Measurements from ENCODE around the gene ZFP90. TPM values are rescaled to one million over a fixed set of nuclear protein-coding genes. Genes with fewer than 3 reads are reported as not detected.

The ZFP90 gene
- total RNA-seq, 1 donor from 2014 or later = 44.7 TPM

GRCh38 chr16:68592466-68593337 is 53.6 kb downstream of the ZFP90 start:
- no peak for DNase-seq (ENCODE audit: extremely low spot score, unreplicated experiment)
- peaks cover 9% of the 10 kb centered on the region for H3K36me3 Mint-ChIP-seq
- H3K4me1 Mint-ChIP-seq (ENCODE audit: unreplicated experiment) = peaks cover 4% of the 10 kb centered on the region
- peaks cover 5% of the 10 kb centered on the region for H3K9me3 Mint-ChIP-seq
- TF ChIP-seq, protein P1, sequence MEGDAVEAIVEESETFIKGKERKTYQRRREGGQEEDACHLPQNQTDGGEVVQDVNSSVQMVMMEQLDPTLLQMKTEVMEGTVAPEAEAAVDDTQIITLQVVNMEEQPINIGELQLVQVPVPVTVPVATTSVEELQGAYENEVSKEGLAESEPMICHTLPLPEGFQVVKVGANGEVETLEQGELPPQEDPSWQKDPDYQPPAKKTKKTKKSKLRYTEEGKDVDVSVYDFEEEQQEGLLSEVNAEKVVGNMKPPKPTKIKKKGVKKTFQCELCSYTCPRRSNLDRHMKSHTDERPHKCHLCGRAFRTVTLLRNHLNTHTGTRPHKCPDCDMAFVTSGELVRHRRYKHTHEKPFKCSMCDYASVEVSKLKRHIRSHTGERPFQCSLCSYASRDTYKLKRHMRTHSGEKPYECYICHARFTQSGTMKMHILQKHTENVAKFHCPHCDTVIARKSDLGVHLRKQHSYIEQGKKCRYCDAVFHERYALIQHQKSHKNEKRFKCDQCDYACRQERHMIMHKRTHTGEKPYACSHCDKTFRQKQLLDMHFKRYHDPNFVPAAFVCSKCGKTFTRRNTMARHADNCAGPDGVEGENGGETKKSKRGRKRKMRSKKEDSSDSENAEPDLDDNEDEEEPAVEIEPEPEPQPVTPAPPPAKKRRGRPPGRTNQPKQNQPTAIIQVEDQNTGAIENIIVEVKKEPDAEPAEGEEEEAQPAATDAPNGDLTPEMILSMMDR (conservative IDR thresholded peaks at IDR 0.05) = peak; percentile 50
- H3K4me3 Mint-ChIP-seq = no peak overlapping the region
- H3K27me3 Mint-ChIP-seq = no peaks in the 10 kb centered on the region
- H3K27ac Mint-ChIP-seq = no peak overlapping the region

GRCh38 chr16:68596266-68596665 is 57.2 kb downstream of the ZFP90 start:
- peak overlapping the region; percentile 26 for H3K27ac Mint-ChIP-seq
- no peaks in the 10 kb centered on the region for H3K4me1 Mint-ChIP-seq (ENCODE audit: unreplicated experiment)

GRCh38 chr16:68599586-68599985 is 60.5 kb downstream of the ZFP90 start:
- DNase-seq (ENCODE audit: extremely low spot score, unreplicated experiment) = no peak
- TF ChIP-seq, protein P1 (conservative IDR thresholded peaks at IDR 0.05) = no peak
- Mint-ChIP-seq H3K4me3 (no peak overlapping the region), H3K27me3 (no peaks in the 10 kb centered on the region), H3K4me1 (ENCODE audit: unreplicated experiment) (no peaks in the 10 kb centered on the region), H3K27ac (no peak overlapping the region), H3K36me3 (no peaks in the 10 kb centered on the region), H3K9me3 (no peaks in the 10 kb centered on the region)

More at GRCh38 chr16:68596266-68596665, 57.2 kb downstream of the ZFP90 start:
- Mint-ChIP-seq H3K9me3 (peaks cover 5% of the 10 kb centered on the region), H3K4me3 (no peak overlapping the region), H3K27me3 (no peaks in the 10 kb centered on the region), H3K36me3 (peaks cover 9% of the 10 kb centered on the region)
- DNase-seq (ENCODE audit: extremely low spot score, unreplicated experiment) = no peak
- TF ChIP-seq, protein P1 (conservative IDR thresholded peaks at IDR 0.05) = no peak

DNA sequence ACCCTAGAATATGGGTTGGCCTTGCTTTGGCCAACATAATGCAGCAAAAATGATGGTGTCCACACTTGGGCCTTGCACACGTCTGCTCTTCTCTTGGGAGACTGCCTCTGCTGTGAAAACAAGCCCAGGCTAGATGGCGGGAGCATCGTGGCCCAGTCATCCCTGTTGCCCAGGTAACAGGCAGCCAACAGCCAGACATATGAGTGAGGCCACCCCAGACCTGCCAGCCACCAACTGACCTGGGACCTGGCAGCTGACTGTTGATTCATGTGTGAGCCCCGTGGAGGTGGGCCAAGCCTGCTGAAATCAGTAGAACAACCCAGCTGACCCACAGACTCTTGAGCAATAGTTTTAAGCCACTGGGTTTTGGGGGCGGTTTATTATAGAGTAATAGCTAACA is 66.7 kb downstream of the ZFP90 start:
- TF ChIP-seq, protein P1 (conservative IDR thresholded peaks at IDR 0.05) = no peak
- no peak for DNase-seq (ENCODE audit: extremely low spot score, unreplicated experiment)
- Mint-ChIP-seq H3K27me3 (no peaks in the 10 kb centered on the region), H3K9me3 (no peaks in the 10 kb centered on the region), H3K27ac (no peak overlapping the region), H3K4me1 (ENCODE audit: unreplicated experiment) (peaks cover 8% of the 10 kb centered on the region), H3K36me3 (no peaks in the 10 kb centered on the region), H3K4me3 (no peak overlapping the region)

- Mint-ChIP-seq H3K4me1 (ENCODE audit: unreplicated experiment) (peaks cover 8% of the 10 kb centered on the region), H3K9me3 (no peaks in the 10 kb centered on the region), H3K27ac (no peak overlapping the region), H3K27me3 (no peaks in the 10 kb centered on the region), H3K4me3 (no peak overlapping the region), H3K36me3 (no peaks in the 10 kb centered on the region)
- no peak for DNase-seq (ENCODE audit: extremely low spot score, unreplicated experiment)
- TF ChIP-seq, protein P1 (conservative IDR thresholded peaks at IDR 0.05) = no peak
Observed at GRCh38 chr16:68607443-68607842, 68.4 kb downstream of the ZFP90 start.

Data from type B pancreatic cell (in vitro differentiated cells).